Gastroesophageal sphincter (tissue), 3 donors: ENCODE results near the gene LMAN2.

ENCODE experiments used
- EP300 ChIP-seq: sonication (generic); formaldehyde crosslinking; IDR thresholded peaks from one replicate; pipeline ENCODE4 v1.6.1; 2017; ENCODE audit warnings: antibody characterized with exemption, mild to moderate bottlenecking
- POLR2A ChIP-seq, 2 donors: fragments of 450-650 bp; IDR thresholded peaks; one replicate each; pipeline ENCODE4 v1.6.1; 2017; ENCODE audit warnings: antibody characterized with exemption in 2 of 2, mild to moderate bottlenecking in 2 of 2, moderate library complexity in 1 of 2
- TF ChIP-seq, protein P1 (sequence below), 4 experiments: fragments of 200-600 bp in 2 of 4; fragments of 450-650 bp in 2 of 4; sonication (generic) in 1 of 4; IDR thresholded peaks; one replicate each; pipeline ENCODE4 v1.5.1; 2017 to 2019; ENCODE audit warnings: antibody characterized with exemption in 4 of 4, mild to moderate bottlenecking in 2 of 4, moderate library complexity in 2 of 4

DNA sequence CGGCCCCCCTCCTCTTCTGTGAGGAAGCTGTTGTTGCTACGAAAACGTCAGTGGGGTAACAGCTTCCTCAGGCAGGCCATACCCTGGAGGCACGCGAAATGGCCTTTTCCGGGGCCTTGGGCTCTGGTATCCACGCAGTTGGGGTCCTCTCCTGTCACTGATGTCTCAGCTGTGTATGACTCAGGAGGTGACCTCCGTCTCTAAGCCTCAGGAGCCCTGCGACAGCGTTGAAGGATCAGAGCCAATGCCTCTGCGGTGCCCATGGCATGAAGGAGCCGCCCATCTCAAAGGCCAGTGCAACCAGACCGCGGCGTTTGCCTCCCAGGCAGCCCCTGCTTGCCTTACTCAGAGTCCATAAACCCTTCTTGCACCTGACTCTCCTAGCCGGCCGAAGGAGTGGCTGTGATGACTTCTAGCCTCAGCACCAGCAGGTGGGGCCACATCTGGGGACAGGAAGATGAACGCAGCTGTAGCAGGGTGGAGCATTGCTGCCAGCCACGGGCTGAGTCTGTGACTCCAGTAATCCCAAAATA, 38.8 kb downstream of the LMAN2 start:
- TF ChIP-seq, protein P1, sequence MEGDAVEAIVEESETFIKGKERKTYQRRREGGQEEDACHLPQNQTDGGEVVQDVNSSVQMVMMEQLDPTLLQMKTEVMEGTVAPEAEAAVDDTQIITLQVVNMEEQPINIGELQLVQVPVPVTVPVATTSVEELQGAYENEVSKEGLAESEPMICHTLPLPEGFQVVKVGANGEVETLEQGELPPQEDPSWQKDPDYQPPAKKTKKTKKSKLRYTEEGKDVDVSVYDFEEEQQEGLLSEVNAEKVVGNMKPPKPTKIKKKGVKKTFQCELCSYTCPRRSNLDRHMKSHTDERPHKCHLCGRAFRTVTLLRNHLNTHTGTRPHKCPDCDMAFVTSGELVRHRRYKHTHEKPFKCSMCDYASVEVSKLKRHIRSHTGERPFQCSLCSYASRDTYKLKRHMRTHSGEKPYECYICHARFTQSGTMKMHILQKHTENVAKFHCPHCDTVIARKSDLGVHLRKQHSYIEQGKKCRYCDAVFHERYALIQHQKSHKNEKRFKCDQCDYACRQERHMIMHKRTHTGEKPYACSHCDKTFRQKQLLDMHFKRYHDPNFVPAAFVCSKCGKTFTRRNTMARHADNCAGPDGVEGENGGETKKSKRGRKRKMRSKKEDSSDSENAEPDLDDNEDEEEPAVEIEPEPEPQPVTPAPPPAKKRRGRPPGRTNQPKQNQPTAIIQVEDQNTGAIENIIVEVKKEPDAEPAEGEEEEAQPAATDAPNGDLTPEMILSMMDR (IDR thresholded peaks at IDR 0.05): no peak
- TF ChIP-seq POLR2A (IDR thresholded peaks at IDR 0.05): no peak
- no peak for TF ChIP-seq EP300
